ENCODE results near the gene PLAGL2. TPM values are rescaled to one million over a fixed set of nuclear protein-coding genes. Genes with fewer than 3 reads are reported as not detected.

The PLAGL2 gene
- total RNA-seq, 1 experiment from 2014 or later = 21.4 TPM

DNA sequence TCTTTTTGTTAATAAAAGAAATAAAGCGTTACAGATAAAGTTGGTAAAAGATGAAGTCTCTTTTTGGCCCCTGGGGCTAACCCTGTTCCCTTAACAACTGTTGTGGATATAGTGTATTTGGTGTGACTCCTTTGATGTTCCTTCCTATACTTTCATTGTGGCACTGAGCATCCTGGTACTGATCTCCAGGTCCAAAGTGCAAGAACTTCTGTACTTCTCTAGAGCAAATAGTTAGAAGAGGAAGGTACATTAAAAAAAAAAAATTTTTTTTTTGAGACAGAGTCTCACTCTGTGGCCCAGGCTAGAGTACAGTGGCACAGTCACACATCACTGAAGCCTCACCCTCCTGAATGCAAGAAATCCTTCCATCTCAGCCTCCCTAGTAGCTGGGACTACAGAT, 6.3 kb upstream of the PLAGL2 start:
- CTCF ChIA-PET = no interaction called here
- DNase-seq (ENCODE audit: low spot score) (no peak), ATAC-seq (no peak)
- no peak for TF ChIP-seq ZNF219 (CRISPR knock-in tag; IDR thresholded peaks at IDR 0.05; ENCODE audit: borderline replicate concordance)
- TF ChIP-seq, protein P1, sequence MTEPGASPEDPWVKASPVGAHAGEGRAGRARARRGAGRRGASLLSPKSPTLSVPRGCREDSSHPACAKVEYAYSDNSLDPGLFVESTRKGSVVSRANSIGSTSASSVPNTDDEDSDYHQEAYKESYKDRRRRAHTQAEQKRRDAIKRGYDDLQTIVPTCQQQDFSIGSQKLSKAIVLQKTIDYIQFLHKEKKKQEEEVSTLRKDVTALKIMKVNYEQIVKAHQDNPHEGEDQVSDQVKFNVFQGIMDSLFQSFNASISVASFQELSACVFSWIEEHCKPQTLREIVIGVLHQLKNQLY (CRISPR knock-in tag; IDR thresholded peaks at IDR 0.05) = no peak
- TF ChIP-seq, protein P2, sequence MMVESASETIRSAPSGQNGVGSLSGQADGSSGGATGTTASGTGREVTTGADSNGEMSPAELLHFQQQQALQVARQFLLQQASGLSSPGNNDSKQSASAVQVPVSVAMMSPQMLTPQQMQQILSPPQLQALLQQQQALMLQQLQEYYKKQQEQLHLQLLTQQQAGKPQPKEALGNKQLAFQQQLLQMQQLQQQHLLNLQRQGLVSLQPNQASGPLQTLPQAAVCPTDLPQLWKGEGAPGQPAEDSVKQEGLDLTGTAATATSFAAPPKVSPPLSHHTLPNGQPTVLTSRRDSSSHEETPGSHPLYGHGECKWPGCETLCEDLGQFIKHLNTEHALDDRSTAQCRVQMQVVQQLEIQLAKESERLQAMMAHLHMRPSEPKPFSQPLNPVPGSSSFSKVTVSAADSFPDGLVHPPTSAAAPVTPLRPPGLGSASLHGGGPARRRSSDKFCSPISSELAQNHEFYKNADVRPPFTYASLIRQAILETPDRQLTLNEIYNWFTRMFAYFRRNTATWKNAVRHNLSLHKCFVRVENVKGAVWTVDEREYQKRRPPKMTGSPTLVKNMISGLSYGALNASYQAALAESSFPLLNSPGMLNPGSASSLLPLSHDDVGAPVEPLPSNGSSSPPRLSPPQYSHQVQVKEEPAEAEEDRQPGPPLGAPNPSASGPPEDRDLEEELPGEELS (CRISPR knock-in tag; IDR thresholded peaks at IDR 0.05) = no peak
- TF ChIP-seq EMX1 (CRISPR knock-in tag; IDR thresholded peaks at IDR 0.05) = no peak
- TF ChIP-seq, protein P3, sequence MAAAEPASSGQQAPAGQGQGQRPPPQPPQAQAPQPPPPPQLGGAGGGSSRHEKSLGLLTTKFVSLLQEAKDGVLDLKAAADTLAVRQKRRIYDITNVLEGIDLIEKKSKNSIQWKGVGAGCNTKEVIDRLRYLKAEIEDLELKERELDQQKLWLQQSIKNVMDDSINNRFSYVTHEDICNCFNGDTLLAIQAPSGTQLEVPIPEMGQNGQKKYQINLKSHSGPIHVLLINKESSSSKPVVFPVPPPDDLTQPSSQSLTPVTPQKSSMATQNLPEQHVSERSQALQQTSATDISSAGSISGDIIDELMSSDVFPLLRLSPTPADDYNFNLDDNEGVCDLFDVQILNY (CRISPR knock-in tag; IDR thresholded peaks at IDR 0.05) = no peak
- TF ChIP-seq, protein P4, sequence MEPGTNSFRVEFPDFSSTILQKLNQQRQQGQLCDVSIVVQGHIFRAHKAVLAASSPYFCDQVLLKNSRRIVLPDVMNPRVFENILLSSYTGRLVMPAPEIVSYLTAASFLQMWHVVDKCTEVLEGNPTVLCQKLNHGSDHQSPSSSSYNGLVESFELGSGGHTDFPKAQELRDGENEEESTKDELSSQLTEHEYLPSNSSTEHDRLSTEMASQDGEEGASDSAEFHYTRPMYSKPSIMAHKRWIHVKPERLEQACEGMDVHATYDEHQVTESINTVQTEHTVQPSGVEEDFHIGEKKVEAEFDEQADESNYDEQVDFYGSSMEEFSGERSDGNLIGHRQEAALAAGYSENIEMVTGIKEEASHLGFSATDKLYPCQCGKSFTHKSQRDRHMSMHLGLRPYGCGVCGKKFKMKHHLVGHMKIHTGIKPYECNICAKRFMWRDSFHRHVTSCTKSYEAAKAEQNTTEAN (CRISPR knock-in tag; IDR thresholded peaks at IDR 0.05) = no peak
- TF ChIP-seq ZNF263 (CRISPR knock-in tag; IDR thresholded peaks at IDR 0.05; ENCODE audit: low read depth) = no peak
- TF ChIP-seq, protein P5, sequence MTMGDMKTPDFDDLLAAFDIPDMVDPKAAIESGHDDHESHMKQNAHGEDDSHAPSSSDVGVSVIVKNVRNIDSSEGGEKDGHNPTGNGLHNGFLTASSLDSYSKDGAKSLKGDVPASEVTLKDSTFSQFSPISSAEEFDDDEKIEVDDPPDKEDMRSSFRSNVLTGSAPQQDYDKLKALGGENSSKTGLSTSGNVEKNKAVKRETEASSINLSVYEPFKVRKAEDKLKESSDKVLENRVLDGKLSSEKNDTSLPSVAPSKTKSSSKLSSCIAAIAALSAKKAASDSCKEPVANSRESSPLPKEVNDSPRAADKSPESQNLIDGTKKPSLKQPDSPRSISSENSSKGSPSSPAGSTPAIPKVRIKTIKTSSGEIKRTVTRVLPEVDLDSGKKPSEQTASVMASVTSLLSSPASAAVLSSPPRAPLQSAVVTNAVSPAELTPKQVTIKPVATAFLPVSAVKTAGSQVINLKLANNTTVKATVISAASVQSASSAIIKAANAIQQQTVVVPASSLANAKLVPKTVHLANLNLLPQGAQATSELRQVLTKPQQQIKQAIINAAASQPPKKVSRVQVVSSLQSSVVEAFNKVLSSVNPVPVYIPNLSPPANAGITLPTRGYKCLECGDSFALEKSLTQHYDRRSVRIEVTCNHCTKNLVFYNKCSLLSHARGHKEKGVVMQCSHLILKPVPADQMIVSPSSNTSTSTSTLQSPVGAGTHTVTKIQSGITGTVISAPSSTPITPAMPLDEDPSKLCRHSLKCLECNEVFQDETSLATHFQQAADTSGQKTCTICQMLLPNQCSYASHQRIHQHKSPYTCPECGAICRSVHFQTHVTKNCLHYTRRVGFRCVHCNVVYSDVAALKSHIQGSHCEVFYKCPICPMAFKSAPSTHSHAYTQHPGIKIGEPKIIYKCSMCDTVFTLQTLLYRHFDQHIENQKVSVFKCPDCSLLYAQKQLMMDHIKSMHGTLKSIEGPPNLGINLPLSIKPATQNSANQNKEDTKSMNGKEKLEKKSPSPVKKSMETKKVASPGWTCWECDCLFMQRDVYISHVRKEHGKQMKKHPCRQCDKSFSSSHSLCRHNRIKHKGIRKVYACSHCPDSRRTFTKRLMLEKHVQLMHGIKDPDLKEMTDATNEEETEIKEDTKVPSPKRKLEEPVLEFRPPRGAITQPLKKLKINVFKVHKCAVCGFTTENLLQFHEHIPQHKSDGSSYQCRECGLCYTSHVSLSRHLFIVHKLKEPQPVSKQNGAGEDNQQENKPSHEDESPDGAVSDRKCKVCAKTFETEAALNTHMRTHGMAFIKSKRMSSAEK (CRISPR knock-in tag; IDR thresholded peaks at IDR 0.05; ENCODE audit: borderline replicate concordance) = no peak
- TF ChIP-seq CREM (CRISPR knock-in tag; IDR thresholded peaks at IDR 0.05) = no peak
- Mint-ChIP-seq H3K4me3 (no peak overlapping the region), H3K27me3 (ENCODE audit: low read depth) (no peaks in the 10 kb centered on the region), H3K9me3 (no peaks in the 10 kb centered on the region), H3K27ac (no peak overlapping the region), H3K4me1 (0 out of 2 replicates have a peak, but pooled peaks cover 4% of the 10 kb centered on the region), H3K36me3 (peaks cover 48% of the 10 kb centered on the region)
- POLR2A ChIA-PET = no interaction called here

DNA sequence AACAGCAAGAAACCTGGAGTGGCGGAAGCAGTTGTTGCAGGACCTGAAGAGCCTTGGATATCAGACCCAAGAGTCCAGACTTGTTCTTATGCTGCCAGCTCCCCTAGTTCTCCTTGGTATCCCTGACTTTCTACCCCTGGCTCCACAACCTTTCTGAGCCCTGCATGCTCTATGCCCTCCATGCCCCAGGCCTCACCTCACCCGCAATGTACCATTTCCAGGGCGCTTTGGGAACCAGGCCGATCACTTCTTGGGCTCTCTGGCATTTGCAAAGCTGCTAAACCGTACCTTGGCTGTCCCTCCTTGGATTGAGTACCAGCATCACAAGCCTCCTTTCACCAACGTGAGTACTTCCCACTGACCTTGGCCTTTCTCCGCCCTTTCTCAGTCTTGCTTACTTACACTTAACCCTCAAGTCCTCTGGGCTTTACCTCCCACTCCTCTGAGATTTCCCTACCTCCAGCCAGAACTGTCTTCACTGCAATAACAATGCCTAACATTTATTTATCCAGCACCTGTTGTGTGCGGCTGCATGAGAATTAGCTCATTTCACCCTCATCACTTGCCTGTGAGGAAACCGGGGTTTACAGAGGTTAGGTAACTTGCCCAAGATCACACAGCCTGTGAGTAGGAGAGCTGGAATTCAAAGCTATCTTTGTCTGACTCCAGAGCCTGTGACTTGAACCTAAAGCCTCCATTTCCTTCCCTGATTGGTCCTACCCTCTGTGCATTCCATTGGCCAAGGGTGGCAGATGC, 2.5 kb upstream of the PLAGL2 start:
- no peak for ATAC-seq
- TF ChIP-seq ZNF138 (CRISPR knock-in tag; conservative IDR thresholded peaks at IDR 0.05) (no peak), JAZF1 (CRISPR knock-in tag; IDR thresholded peaks at IDR 0.05) (no peak), NR3C1 (CRISPR knock-in tag; conservative IDR thresholded peaks at IDR 0.05; ENCODE audit: low read depth) (no peak), TP53 (CRISPR knock-in tag; IDR thresholded peaks at IDR 0.05) (no peak), GTF2I (CRISPR knock-in tag; conservative IDR thresholded peaks at IDR 0.05) (no peak), ZNF219 (CRISPR knock-in tag; IDR thresholded peaks at IDR 0.05; ENCODE audit: borderline replicate concordance) (no peak)
- TF ChIP-seq, protein P6, sequence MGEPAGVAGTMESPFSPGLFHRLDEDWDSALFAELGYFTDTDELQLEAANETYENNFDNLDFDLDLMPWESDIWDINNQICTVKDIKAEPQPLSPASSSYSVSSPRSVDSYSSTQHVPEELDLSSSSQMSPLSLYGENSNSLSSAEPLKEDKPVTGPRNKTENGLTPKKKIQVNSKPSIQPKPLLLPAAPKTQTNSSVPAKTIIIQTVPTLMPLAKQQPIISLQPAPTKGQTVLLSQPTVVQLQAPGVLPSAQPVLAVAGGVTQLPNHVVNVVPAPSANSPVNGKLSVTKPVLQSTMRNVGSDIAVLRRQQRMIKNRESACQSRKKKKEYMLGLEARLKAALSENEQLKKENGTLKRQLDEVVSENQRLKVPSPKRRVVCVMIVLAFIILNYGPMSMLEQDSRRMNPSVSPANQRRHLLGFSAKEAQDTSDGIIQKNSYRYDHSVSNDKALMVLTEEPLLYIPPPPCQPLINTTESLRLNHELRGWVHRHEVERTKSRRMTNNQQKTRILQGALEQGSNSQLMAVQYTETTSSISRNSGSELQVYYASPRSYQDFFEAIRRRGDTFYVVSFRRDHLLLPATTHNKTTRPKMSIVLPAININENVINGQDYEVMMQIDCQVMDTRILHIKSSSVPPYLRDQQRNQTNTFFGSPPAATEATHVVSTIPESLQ (CRISPR knock-in tag; IDR thresholded peaks at IDR 0.05) = no peak
- Mint-ChIP-seq H3K27me3 (ENCODE audit: low read depth) (no peaks in the 10 kb centered on the region), H3K4me1 (peaks cover 30% of the 10 kb centered on the region), H3K4me3 (peak overlapping the region; percentile 16; the same call in 1 of the 2 replicates), H3K9me3 (no peaks in the 10 kb centered on the region), H3K27ac (peak overlapping the region; percentile 37), H3K36me3 (peaks cover 21% of the 10 kb centered on the region)
- no peak for DNase-seq (ENCODE audit: low spot score)
- ChIA-PET POLR2A (interaction anchor here (0.6 kb wide), 1 partner anchor 148 kb away, joined by 3 read pairs; the partner anchor contains the start of gene ASXL1), CTCF (no interaction called here)
